KMS-11 (cell line): ENCODE measurements around the gene ADGRG3.

Experiments
- H2AFZ ChIP-seq: fragments of 200-600 bp; sonication (generic); 2 replicates; pipeline ENCODE4 v1.6.1; 2016; ENCODE audit warnings: antibody characterized with exemption, mixed run types, low read depth
- H3K27ac ChIP-seq: fragments of 200-600 bp; sonication (generic); 2 replicates; pipeline ENCODE4 v1.6.1; 2016; ENCODE audit warnings: mild to moderate bottlenecking, mixed run types
- H3K27me3 ChIP-seq: fragments of 200-600 bp; sonication (generic); 2 replicates; pipeline ENCODE4 v1.6.1; 2017; ENCODE audit warnings: mild to moderate bottlenecking, low read depth, mixed run types, moderate library complexity; ENCODE audit not compliant: insufficient read depth
- H3K36me3 ChIP-seq: fragments of 200-600 bp; sonication (generic); 2 replicates; pipeline ENCODE4 v1.6.1; 2017; ENCODE audit warnings: mild to moderate bottlenecking, mixed run types; ENCODE audit not compliant: insufficient read depth
- H3K4me1 ChIP-seq: fragments of 200-600 bp; sonication (generic); 2 replicates; pipeline ENCODE4 v1.6.1; 2016; ENCODE audit warnings: mild to moderate bottlenecking, low read depth, mixed run types; ENCODE audit not compliant: poor library complexity, severe bottlenecking
- H3K4me2 ChIP-seq: fragments of 200-600 bp; sonication (generic); 2 replicates; pipeline ENCODE4 v1.7.0; 2016; ENCODE audit warnings: mild to moderate bottlenecking, mixed run types
- H3K4me3 ChIP-seq: fragments of 200-600 bp; sonication (generic); IDR thresholded peaks from 2 replicates; pipeline ENCODE4 v1.6.1; 2017; ENCODE audit warnings: low read depth, low read length, mixed read lengths; ENCODE audit not compliant: insufficient read depth
- H3K79me2 ChIP-seq: fragments of 200-600 bp; sonication (generic); 2 replicates; pipeline ENCODE4 v1.6.1; 2016; ENCODE audit warnings: low read depth, mixed run types; ENCODE audit not compliant: insufficient read depth
- H3K9ac ChIP-seq: fragments of 200-600 bp; sonication (generic); 2 replicates; pipeline ENCODE4 v1.6.1; 2016; ENCODE audit warnings: mild to moderate bottlenecking, mixed run types
- H4K20me1 ChIP-seq: fragments of 200-600 bp; sonication (generic); 2 replicates; pipeline ENCODE4 v1.6.1; 2016; ENCODE audit warnings: mild to moderate bottlenecking, mixed run types; ENCODE audit not compliant: insufficient read depth
- CTCF ChIP-seq: fragments of 200-600 bp; sonication (generic); conservative IDR thresholded peaks from 2 replicates; pipeline ENCODE4 v1.6.1; 2017; ENCODE audit warnings: low read depth, mild to moderate bottlenecking, antibody characterized with exemption, low read length, moderate library complexity, mixed read lengths

The ADGRG3 gene

GRCh38 chr16:57684626-57685358, 16.7 kb downstream of the ADGRG3 start:
- no peaks in the 10 kb centered on the region for H3K27me3 ChIP-seq
- H3K36me3 ChIP-seq, result no peaks in the 10 kb centered on the region
- H3K4me2 ChIP-seq, result no peak overlapping the region
- H3K27ac ChIP-seq, result no peak overlapping the region
- H3K4me1 ChIP-seq, result no peaks in the 10 kb centered on the region
- H3K79me2 ChIP-seq, result no peaks in the 10 kb centered on the region
- no peak overlapping the region for H3K9ac ChIP-seq
- no peak overlapping the region for H3K4me3 ChIP-seq
- H4K20me1 ChIP-seq, result no peaks in the 10 kb centered on the region
- no peak overlapping the region for H2AFZ ChIP-seq
- no peak for TF ChIP-seq CTCF

GRCh38 chr16:57685633-57686032, 17.5 kb downstream of the ADGRG3 start:
- no peaks in the 10 kb centered on the region for H3K4me1 ChIP-seq
- H4K20me1 ChIP-seq, result no peaks in the 10 kb centered on the region
- no peak overlapping the region for H3K4me3 ChIP-seq
- no peak overlapping the region for H2AFZ ChIP-seq
- H3K4me2 ChIP-seq, result no peak overlapping the region
- H3K36me3 ChIP-seq, result no peaks in the 10 kb centered on the region
- no peak overlapping the region for H3K27ac ChIP-seq
- no peaks in the 10 kb centered on the region for H3K79me2 ChIP-seq
- TF ChIP-seq CTCF, result no peak
- no peak overlapping the region for H3K9ac ChIP-seq
- no peaks in the 10 kb centered on the region for H3K27me3 ChIP-seq

GRCh38 chr16:57686577-57686976, 18.5 kb downstream of the ADGRG3 start:
- no peaks in the 10 kb centered on the region for H3K27me3 ChIP-seq
- H3K27ac ChIP-seq, result no peak overlapping the region
- no peak overlapping the region for H2AFZ ChIP-seq
- no peak overlapping the region for H3K9ac ChIP-seq
- no peaks in the 10 kb centered on the region for H4K20me1 ChIP-seq
- no peak overlapping the region for H3K4me2 ChIP-seq
- no peaks in the 10 kb centered on the region for H3K4me1 ChIP-seq
- H3K36me3 ChIP-seq, result no peaks in the 10 kb centered on the region
- no peak overlapping the region for H3K4me3 ChIP-seq
- no peak for TF ChIP-seq CTCF
- no peaks in the 10 kb centered on the region for H3K79me2 ChIP-seq

- no peaks in the 10 kb centered on the region for H3K79me2 ChIP-seq
- H3K4me1 ChIP-seq, result no peaks in the 10 kb centered on the region
- H3K27me3 ChIP-seq, result no peaks in the 10 kb centered on the region
- no peaks in the 10 kb centered on the region for H4K20me1 ChIP-seq
- H3K4me3 ChIP-seq, result no peak overlapping the region
- H3K9ac ChIP-seq, result no peak overlapping the region
- no peak overlapping the region for H3K27ac ChIP-seq
- H3K36me3 ChIP-seq, result no peaks in the 10 kb centered on the region
- H2AFZ ChIP-seq, result no peak overlapping the region
- H3K4me2 ChIP-seq, result no peak overlapping the region
- TF ChIP-seq CTCF, result no peak
Observed at GRCh38 chr16:57687363-57687929, 19.3 kb downstream of the ADGRG3 start.
